ENCODE results near the gene BGLAP. TPM values are rescaled to one million over a fixed set of nuclear protein-coding genes. Genes with fewer than 3 reads are reported as not detected.
A peak's percentile ranks its signal among the peaks of the same experiment; 100 is the strongest.

Gene BGLAP
- total RNA-seq, 1 donor from 2014 or later: 3.1 TPM

DNA sequence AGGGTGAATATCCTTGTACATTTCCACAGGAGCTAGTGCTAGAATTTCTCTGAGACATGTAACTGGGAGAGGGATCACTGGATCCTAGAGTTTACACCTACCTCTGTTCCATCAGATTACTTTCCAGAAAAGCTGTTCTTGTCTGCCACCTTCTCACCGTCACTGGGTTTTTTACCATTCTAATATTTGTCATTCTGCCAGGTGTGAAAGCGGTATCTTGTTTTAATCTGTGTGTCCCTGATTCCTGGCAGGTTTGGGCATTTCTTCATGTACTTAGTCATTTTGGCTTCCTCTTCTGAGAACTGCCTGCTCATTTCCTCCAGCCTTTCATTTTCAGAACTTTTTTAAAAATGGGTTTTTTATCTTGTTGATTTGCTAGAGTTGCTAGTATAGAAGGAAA lies 24.1 kb upstream of the BGLAP start:
- no peak for DNase-seq (ENCODE audit: extremely low spot score, unreplicated experiment)

DNA sequence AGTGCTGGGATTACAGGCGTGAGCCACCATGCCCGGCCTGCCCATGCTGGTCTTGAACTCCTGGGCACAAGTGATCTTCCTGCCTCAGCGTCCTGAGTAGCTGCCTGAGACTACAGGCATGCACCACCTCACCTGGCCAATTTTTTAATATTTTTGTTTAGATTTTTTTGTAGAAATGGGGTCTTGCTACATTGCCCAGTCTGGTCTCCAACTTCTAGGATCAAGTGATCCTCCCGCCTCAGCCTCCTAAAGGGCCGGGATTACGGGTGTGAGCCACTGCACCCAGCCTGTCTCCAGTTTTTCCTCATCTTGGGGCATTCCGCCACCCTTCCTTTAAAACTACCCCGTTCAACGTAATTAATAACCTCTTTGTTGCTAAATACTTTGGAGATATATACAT lies 21.8 kb upstream of the BGLAP start:
- Mint-ChIP-seq H3K27me3 (no peaks in the 10 kb centered on the region), H3K36me3 (peaks cover 17% of the 10 kb centered on the region), H3K4me1 (ENCODE audit: unreplicated experiment) (peaks cover under 1% of the 10 kb centered on the region), H3K4me3 (no peak overlapping the region), H3K9me3 (no peaks in the 10 kb centered on the region), H3K27ac (no peak overlapping the region)
- TF ChIP-seq, protein P1, sequence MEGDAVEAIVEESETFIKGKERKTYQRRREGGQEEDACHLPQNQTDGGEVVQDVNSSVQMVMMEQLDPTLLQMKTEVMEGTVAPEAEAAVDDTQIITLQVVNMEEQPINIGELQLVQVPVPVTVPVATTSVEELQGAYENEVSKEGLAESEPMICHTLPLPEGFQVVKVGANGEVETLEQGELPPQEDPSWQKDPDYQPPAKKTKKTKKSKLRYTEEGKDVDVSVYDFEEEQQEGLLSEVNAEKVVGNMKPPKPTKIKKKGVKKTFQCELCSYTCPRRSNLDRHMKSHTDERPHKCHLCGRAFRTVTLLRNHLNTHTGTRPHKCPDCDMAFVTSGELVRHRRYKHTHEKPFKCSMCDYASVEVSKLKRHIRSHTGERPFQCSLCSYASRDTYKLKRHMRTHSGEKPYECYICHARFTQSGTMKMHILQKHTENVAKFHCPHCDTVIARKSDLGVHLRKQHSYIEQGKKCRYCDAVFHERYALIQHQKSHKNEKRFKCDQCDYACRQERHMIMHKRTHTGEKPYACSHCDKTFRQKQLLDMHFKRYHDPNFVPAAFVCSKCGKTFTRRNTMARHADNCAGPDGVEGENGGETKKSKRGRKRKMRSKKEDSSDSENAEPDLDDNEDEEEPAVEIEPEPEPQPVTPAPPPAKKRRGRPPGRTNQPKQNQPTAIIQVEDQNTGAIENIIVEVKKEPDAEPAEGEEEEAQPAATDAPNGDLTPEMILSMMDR (conservative IDR thresholded peaks at IDR 0.05): no peak
- no peak for DNase-seq (ENCODE audit: extremely low spot score, unreplicated experiment)

More for the DNA sequence above, 24.1 kb upstream of the BGLAP start:
- H3K27me3 Mint-ChIP-seq: no peaks in the 10 kb centered on the region
- TF ChIP-seq, protein P1 (conservative IDR thresholded peaks at IDR 0.05): no peak
- H3K4me1 Mint-ChIP-seq (ENCODE audit: unreplicated experiment): peaks cover 4% of the 10 kb centered on the region
- H3K27ac Mint-ChIP-seq: peak overlapping the region; percentile 13
- H3K4me3 Mint-ChIP-seq: no peak overlapping the region
- H3K9me3 Mint-ChIP-seq: no peaks in the 10 kb centered on the region
- H3K36me3 Mint-ChIP-seq: peaks cover 18% of the 10 kb centered on the region

DNA sequence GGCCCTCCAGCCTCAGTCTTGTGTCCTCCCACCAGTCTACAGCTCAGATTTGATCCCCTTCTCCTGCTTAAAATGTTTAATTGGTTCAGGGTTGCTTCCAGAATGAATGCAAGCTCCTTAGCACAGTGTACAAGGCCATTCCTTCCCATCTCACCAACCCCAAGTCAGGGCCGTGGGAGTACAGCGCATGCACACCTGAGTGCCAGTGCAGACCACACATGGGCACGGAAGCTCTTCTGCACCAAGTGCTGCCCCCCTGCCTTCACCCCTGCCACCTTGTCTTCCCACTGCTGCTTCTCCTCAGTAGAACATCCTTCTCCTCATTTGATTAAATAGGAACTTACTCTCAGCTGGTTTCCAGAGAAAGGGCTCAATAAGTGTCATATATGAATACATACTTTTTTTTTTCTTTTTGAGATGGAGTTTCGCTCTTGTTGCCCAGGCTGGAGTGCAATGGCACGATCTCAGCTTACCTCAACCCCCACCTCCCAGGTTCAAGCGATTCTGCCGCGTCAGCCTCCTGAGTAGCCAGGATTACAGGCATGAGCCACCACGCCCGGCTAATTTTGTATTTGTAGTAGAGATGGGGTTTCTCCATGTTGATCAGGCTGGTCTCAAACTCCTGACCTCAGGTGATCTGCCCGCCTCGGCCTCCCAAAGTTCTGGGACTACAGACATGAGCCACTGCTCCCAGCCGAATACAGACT lies 19.8 kb upstream of the BGLAP start:
- Mint-ChIP-seq H3K36me3 (peaks cover 21% of the 10 kb centered on the region), H3K9me3 (no peaks in the 10 kb centered on the region), H3K27me3 (no peaks in the 10 kb centered on the region), H3K27ac (no peak overlapping the region), H3K4me1 (ENCODE audit: unreplicated experiment) (peaks cover 5% of the 10 kb centered on the region), H3K4me3 (no peak overlapping the region)
- no peak for DNase-seq (ENCODE audit: extremely low spot score, unreplicated experiment)
- TF ChIP-seq, protein P1 (conservative IDR thresholded peaks at IDR 0.05): no peak

DNA sequence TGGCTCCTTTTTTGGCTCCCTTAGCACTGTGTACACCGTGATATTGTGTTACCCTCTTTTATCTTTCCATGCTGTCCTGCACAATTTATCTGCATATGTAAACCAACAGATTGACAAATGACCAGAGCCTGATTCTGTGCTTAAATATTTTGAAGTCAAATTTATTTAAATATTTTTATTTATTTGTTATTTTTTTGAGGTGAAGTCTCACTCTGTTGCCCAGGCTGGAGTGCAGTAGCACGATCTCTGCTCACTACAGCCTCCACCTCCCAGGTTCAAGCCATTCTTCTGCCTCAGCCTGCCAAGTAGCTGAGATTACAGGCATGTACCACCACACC lies 16.3 kb upstream of the BGLAP start:
- no peak for DNase-seq (ENCODE audit: extremely low spot score, unreplicated experiment)
- peak overlapping the region; percentile 71 for H3K27ac Mint-ChIP-seq
- H3K4me1 Mint-ChIP-seq (ENCODE audit: unreplicated experiment): peaks cover 5% of the 10 kb centered on the region
- no peaks in the 10 kb centered on the region for H3K27me3 Mint-ChIP-seq
- H3K4me3 Mint-ChIP-seq: no peak overlapping the region
- H3K36me3 Mint-ChIP-seq: peaks cover 23% of the 10 kb centered on the region
- TF ChIP-seq, protein P1 (conservative IDR thresholded peaks at IDR 0.05): no peak
- no peaks in the 10 kb centered on the region for H3K9me3 Mint-ChIP-seq

DNA sequence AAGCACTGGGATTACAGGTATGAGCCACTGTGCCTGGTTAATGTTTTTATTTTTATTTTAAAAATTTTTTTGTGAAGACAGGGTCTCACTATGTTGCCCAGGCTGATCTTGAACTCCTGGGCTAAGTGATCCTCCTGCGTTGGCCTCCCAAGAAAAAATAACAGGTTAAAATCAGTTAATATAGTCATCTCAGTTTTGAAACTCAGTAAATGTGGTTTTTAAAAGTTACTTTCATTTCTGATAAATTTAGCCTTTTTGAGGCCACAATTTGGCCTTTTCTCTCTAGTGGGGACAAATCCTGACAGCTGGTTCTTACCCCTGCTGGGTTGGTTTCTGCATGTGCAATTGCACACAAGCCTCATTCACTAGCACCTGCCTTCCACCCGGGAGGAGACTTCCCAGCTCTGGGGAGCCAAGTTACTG lies 15.9 kb upstream of the BGLAP start:
- Mint-ChIP-seq H3K4me3 (no peak overlapping the region), H3K36me3 (peaks cover 19% of the 10 kb centered on the region)

More for the DNA sequence above, 15.9 kb upstream of the BGLAP start:
- no peak for DNase-seq (ENCODE audit: extremely low spot score, unreplicated experiment)
- H3K9me3 Mint-ChIP-seq: no peaks in the 10 kb centered on the region
- H3K4me1 Mint-ChIP-seq (ENCODE audit: unreplicated experiment): peaks cover 5% of the 10 kb centered on the region
- no peak overlapping the region for H3K27ac Mint-ChIP-seq
- no peaks in the 10 kb centered on the region for H3K27me3 Mint-ChIP-seq
- TF ChIP-seq, protein P1 (conservative IDR thresholded peaks at IDR 0.05): no peak

Data from type B pancreatic cell (in vitro differentiated cells).